Adrenal gland (tissue), 12 donors: ENCODE results near the gene FMNL2. TPM values are rescaled to one million over a fixed set of nuclear protein-coding genes. Genes with fewer than 3 reads are reported as not detected.

ENCODE experiments used
- DNase-seq, 7 donors: peaks; one replicate each; pipeline ENCODE4 v3.0.0-alpha.2; 2019 to 2020
- H3K27ac ChIP-seq, 5 donors: fragments of 200-600 bp; sonication (generic) in 4 of 5; 1 replicate in 3 of 5; 2 replicates in 2 of 5; pipeline versions ENCODE4 v1.5.1 to v1.8.0; 2016 to 2020; ENCODE audit warnings: mild to moderate bottlenecking in 1 of 5
- H3K27me3 ChIP-seq: fragments of 200-600 bp; 2 replicates; pipeline ENCODE4 v1.8.0; 2021
- H3K36me3 ChIP-seq, 2 donors: fragments of 200-600 bp; replicated peaks in 1 of 2; 1 replicate in 1 of 2; 2 replicates in 1 of 2; pipeline versions ENCODE4 v1.5.1 to v1.8.0; 2018 to 2022
- H3K4me1 ChIP-seq, 2 donors: fragments of 200-600 bp; replicated peaks in 1 of 2; 1 replicate in 1 of 2; 2 replicates in 1 of 2; pipeline versions ENCODE4 v1.5.1 to v1.8.0; 2018 to 2021
- H3K4me3 ChIP-seq, 4 donors: fragments of 200-600 bp; sonication (generic) in 3 of 4; one replicate each; pipeline ENCODE4 v1.5.1; 2016 to 2018
- H3K9me3 ChIP-seq, 3 donors: fragments of 200-600 bp; sonication (generic) in 1 of 3; replicated peaks in 1 of 3; 1 replicate in 2 of 3; 2 replicates in 1 of 3; pipeline versions ENCODE4 v1.5.1 to v1.8.0; 2016 to 2021
- POLR2A ChIP-seq, 2 donors: fragments of 450-650 bp; IDR thresholded peaks; one replicate each; pipeline ENCODE4 v1.6.1; 2017; ENCODE audit warnings: antibody characterized with exemption in 2 of 2, mild to moderate bottlenecking in 2 of 2, moderate library complexity in 1 of 2
- WGBS, 4 donors: extraction: QIAGEN DNeasy Blood & Tissue Kit in 2 of 4; methylation state at CpG; one replicate each; pipeline versions ENCODE4 v1.1.5 to v1.1.7; 2013 to 2017; 5-methylcytosine and 5-hydroxymethylcytosine counted together
- intact Hi-C, 2 donors: fragments of 100-400 bp; cut with DNase I; formaldehyde crosslinking; loops; one replicate each; pipeline versions ENCODE4 v1.14.1 to v1.15.0; 2022 to 2023
- polyA plus RNA-seq, 3 donors: library from polyadenylated mRNA; stranded (reverse); fragments of 200-250 nt in 2 of 3; fragments of 350-450 nt in 1 of 3; fragmentation: Illumina TruSeq in 1 of 3; extraction: RNeasy Lipid Tissue Mini Kit (QIAGEN cat#74804) in 1 of 3; gene quantifications; one replicate each; pipeline ENCODE4 v1.2.3, GENCODE V29; 2013 to 2014
- total RNA-seq, 9 donors: library from RNA; depleted of rRNA in 4 of 9; stranded (reverse); fragments of >200 nt in 4 of 9; fragments of 120-200 nt in 1 of 9; fragmentation: NEBNext Ultra II Directional in 1 of 9; extraction: Animal tissue kit (Norgen Biotek cat#: 25700) in 1 of 9; gene quantifications; one replicate each; pipeline versions ENCODE4 v1.1.0 to v1.2.4, GENCODE V29; 2013 to 2023
- TF ChIP-seq, protein P1 (sequence below), 6 experiments: fragments of 450-650 bp in 4 of 6; fragments of 200-600 bp in 2 of 6; sonication (generic) in 1 of 6; IDR thresholded peaks; 1 replicate in 5 of 6; 2 replicates in 1 of 6; pipeline versions ENCODE4 v1.5.1 to v1.8.0; 2016 to 2021; ENCODE audit warnings: antibody characterized with exemption in 6 of 6, mild to moderate bottlenecking in 2 of 6, moderate library complexity in 1 of 6
- donor health status: healthy with polysubstance abuse.
- donor health status: Bipolar disorder and iron deficiency.
- donor health status: DM: yes; HTN: yes; CAD: no.
- donor health status: DM: no; HTN: no; CAD: no.
- donor health status: DM: no; HTN: no; CAD: no.
- donor health status: DM: yes; HTN: yes; CAD: no.

Gene FMNL2
- total and polyA plus RNA-seq, 12 donors, result 23.5 to 54.2 (median 36.7) TPM

DNA sequence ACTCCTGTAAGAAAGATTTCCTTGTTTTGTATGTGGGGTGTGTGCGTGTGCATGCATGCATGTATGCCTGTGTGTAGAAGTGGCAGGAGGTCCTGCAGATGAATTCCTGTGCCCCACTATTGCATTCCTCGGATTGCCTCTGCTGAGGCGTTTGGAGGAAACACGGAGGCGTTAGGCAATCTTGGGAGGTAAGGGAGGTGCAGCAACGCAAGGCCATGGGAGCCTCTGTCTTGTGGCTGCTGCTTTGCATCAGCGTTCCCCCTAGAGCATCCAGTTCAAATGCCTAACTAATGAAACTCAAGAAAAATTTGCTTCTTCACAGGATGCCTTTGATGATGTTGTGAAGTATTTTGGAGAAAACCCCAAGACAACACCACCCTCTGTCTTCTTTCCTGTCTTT lies 302.3 kb downstream of the FMNL2 start:
- no peaks in the 10 kb centered on the region for H3K9me3 ChIP-seq
- no peak for DNase-seq
- H3K4me1 ChIP-seq, result no peaks in the 10 kb centered on the region
- TF ChIP-seq POLR2A (IDR thresholded peaks at IDR 0.05), result no peak
- TF ChIP-seq, protein P1, sequence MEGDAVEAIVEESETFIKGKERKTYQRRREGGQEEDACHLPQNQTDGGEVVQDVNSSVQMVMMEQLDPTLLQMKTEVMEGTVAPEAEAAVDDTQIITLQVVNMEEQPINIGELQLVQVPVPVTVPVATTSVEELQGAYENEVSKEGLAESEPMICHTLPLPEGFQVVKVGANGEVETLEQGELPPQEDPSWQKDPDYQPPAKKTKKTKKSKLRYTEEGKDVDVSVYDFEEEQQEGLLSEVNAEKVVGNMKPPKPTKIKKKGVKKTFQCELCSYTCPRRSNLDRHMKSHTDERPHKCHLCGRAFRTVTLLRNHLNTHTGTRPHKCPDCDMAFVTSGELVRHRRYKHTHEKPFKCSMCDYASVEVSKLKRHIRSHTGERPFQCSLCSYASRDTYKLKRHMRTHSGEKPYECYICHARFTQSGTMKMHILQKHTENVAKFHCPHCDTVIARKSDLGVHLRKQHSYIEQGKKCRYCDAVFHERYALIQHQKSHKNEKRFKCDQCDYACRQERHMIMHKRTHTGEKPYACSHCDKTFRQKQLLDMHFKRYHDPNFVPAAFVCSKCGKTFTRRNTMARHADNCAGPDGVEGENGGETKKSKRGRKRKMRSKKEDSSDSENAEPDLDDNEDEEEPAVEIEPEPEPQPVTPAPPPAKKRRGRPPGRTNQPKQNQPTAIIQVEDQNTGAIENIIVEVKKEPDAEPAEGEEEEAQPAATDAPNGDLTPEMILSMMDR (IDR thresholded peaks at IDR 0.05), result no peak
- peaks cover 0 to 70% of the 10 kb centered on the region in 2 donors for H3K36me3 ChIP-seq
- no peak overlapping the region for H3K27ac ChIP-seq
- H3K27me3 ChIP-seq, result no peaks in the 10 kb centered on the region
- intact Hi-C loops, result loop anchor here (5.0 to 10.0 kb wide), 3 partner anchors 302 to 600 kb away; partner anchors contain the start of gene FMNL2 (in 1 of the 2)
- H3K4me3 ChIP-seq, result no peak overlapping the region
- WGBS, 4 donors, result 82 to 98% (median 88%) methylated on average over 7 of the region's 7 CpGs

DNA sequence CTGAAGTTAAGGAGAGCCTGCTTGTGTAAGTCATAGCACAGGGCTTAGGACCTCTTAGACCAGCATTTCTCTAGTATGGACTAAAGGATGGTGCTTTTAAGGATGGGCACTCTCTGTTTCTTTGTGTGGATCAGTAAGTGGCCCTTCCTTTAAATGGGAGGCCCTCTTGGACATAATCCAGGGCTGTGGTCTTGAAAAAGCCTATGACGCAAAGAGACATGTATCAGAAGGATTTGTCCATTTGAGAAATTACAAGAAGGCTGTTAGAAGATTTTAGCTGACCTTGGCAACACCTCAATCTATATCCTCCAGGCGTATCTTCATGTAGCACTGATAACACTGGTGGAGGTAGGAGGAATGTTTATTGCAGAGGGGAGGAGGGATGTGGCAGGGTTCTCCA lies 303.1 kb downstream of the FMNL2 start:
- Histone ChIP-seq H3K36me3 (peaks cover 0 to 70% of the 10 kb centered on the region in 2 donors), H3K27me3 (no peaks in the 10 kb centered on the region), H3K4me3 (no peak overlapping the region), H3K27ac (no peak overlapping the region), H3K4me1 (no peaks in the 10 kb centered on the region), H3K9me3 (no peaks in the 10 kb centered on the region)
- TF ChIP-seq POLR2A (IDR thresholded peaks at IDR 0.05), result no peak
- TF ChIP-seq, protein P1 (IDR thresholded peaks at IDR 0.05), result no peak
- intact Hi-C loops, result loop anchor here (5.0 to 10.0 kb wide), 3 partner anchors 303 to 601 kb away; partner anchors contain the start of gene FMNL2 (in 1 of the 2)
- 87 to 88% (median 88%) methylated on average over 2 of the region's 2 CpGs for WGBS, 4 donors
- no peak for DNase-seq

DNA sequence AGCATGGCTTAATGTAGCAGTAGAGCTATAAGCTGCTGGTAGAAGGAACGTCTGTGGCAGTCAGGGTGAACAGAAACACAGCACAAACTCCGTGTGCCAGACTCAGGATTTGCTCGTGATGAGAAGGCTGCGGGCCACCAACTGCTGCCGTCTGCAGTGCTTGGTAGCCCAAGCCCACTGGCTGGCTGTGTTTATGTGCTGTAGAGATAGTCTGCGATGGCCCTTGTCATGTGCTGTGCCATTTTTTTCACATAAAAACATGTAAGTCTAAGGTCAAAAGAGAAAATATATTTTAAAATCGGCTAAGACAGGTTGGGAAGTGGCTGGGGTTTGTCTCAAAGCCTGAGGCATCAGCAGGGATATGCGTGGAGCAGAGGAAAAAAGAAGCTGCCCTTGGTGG lies 303.6 kb downstream of the FMNL2 start:
- H3K9me3 ChIP-seq, result no peaks in the 10 kb centered on the region
- H3K4me3 ChIP-seq, result no peak overlapping the region
- H3K4me1 ChIP-seq, result no peaks in the 10 kb centered on the region
- intact Hi-C loops, result loop anchor here (5.0 to 10.0 kb wide), 3 partner anchors 304 to 601 kb away; partner anchors contain the start of gene FMNL2 (in 1 of the 2)
- no peaks in the 10 kb centered on the region for H3K27me3 ChIP-seq
- 75 to 82% (median 77%) methylated on average over 8 of the region's 8 CpGs for WGBS, 4 donors
- peaks cover 0 to 70% of the 10 kb centered on the region in 2 donors for H3K36me3 ChIP-seq
- H3K27ac ChIP-seq, result no peak overlapping the region
- no peak for DNase-seq
- TF ChIP-seq, protein P1 (IDR thresholded peaks at IDR 0.05), result no peak
- no peak for TF ChIP-seq POLR2A (IDR thresholded peaks at IDR 0.05)

DNA sequence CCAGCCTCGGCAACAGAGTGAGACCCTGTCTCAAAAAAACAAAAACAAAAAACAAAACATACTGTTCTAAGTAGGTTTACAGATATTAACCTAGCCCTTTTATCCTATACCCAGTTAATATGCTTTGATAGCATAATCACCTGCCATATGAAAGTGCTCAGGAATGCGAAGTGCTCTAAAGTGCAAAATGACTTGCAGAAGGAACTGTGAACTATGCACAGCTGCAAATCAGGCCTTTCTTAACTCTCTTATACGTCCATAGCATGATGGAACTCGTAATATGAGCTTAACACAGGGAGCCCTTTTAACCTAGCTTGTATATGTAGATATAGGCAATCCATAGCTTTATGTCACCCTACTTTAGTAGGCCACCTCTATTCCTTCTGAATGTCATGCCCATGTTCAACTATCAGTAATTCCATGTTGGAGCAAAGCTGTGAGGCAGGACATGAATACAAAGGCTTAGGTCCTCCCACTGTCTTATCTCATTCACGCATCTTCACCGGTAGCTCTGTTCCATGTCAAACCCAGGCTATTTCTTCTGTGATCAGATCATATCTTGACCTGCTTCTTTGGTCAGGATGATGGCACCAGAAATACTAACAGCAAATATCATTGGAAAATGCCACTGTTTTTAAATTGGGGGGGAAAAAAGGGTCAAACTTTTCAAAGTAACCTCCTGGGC lies 309.4 kb downstream of the FMNL2 start:
- intact Hi-C loops, result no loop called here
- DNase-seq, result no peak
- Histone ChIP-seq H3K9me3 (no peaks in the 10 kb centered on the region), H3K36me3 (peaks cover 0 to 40% of the 10 kb centered on the region in 2 donors), H3K27me3 (no peaks in the 10 kb centered on the region), H3K4me1 (peaks cover 5 to 23% of the 10 kb centered on the region in 2 donors), H3K27ac (no peak overlapping the region), H3K4me3 (no peak overlapping the region)
- TF ChIP-seq, protein P1 (IDR thresholded peaks at IDR 0.05), result no peak
- TF ChIP-seq POLR2A (IDR thresholded peaks at IDR 0.05), result no peak
- 93 to 99% (median 94%) methylated on average over 6 of the region's 6 CpGs for WGBS, 4 donors
